ENCODE measurements around the gene TADA2B.
A peak's percentile ranks its signal among the peaks of the same experiment; 100 is the strongest.

The TADA2B gene

DNA sequence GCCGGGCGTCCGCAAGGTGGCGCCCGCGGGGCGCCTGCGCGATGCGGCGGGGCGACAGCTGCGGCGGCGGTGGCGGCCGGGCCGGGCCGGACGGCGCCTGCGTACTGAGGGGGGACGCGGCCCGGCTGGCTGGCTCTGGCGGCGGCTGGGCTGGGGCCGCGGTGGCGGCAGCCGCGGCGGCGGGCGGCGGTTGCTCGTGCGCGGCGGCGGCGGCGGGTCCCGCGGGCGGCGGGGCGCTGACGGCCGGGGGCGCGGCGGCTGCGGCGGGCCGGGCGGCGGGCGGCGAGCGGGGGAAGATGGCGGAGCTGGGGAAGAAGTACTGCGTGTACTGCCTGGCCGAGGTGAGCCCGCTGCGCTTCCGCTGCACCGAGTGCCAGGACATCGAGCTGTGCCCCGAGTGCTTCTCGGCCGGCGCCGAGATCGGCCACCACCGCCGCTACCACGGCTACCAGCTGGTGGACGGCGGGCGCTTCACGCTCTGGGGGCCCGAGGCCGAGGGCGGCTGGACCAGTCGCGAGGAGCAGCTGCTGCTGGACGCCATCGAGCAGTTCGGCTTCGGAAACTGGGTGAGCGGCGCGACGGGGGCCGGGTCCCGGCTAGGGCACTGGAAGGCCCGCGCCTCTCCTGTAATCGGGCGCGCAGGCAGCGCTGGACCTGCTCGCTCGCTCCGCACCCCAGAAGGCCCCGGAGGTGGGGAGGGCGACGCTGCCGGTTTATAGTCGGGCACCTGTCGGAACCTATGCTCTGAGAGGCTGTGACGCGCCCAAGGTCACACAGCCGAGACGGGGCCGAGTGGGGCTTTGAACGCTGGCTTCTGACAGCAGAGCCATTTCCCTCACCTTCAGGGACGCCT is at the start of gene TADA2B:
Gene TADA2B (plus strand): TSS at position 89 of the 853 bp plus-strand sequence. CDS start 208 bp downstream, at position 297.
- DNase-seq (ENCODE audit: low spot score), result peak; percentile 70

GRCh38 chr4:6996481-6996880 is 46.7 kb upstream of the TADA2B start:
- no peak for DNase-seq (ENCODE audit: low spot score)

DNA sequence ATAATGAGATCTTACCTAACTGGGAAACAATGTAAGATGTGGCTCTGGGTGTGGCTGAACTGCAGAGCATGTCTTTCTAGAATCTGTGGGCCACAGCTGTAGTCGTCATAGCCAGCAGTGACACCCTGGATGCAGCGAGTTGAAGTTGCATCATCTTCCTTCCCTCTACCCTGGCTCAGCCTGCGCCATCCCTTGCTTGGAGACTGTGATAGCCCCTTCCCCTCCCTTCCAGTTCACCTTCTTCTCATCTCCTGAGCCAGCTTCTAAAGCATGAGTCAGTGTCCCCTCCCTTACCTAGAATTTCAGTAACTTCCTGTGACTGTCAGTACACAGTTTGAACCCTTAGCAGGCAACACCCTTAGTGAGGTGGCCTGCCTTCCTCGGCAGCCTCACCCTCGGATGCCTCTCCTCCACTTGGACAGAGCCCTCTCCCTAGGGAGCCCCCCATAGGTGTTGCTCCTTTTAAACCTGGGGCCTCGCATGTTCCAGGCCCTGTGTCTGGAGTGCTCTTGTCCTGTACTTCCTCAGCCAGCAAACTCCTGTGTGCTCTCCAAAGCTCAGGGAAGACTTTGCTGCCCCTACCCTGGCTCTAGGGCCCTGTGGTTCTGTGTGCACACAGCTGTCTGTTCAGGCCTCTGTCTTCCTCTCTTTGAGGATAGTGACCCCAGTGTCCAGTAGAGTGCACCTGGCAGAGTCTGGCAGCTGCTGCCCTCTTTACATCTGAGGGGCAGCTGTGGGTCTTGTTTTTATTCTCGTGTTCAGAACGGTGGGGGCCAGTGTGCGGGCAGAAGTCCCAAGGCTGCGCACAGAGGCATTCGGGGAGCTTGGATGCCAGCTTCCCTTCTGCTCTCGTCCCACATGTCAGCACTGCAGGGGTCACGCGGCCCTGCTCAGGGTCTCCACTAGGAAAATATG is 43.7 kb upstream of the TADA2B start:
- DNase-seq (ENCODE audit: low spot score), result no peak

- DNase-seq (ENCODE audit: low spot score), result no peak
These were observed 42.6 kb upstream of the TADA2B start for GRCh38 chr4:7000421-7001176.

DNA sequence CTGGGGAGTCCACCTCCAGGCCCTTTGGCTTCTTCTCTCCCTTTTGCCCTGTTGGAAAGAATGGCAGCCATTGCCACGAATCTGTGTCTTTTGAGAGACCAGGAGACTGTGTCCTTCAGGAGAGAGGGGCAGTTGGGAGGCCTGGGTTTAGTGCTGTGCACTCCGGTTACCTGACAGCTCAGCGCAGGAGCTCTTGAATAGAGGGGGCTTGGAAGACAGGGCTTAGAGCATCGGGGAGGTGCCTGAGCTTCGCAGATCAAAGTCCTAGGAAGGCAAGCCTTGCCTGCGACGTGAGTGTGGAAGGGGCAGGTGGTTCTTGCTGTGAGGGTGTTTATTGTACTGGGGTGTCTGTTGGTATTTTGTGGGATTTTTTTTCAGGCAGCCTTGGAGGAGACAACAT is 41.9 kb upstream of the TADA2B start:
- no peak for DNase-seq (ENCODE audit: low spot score)

- DNase-seq (ENCODE audit: low spot score), result no peak
These were observed 40.8 kb upstream of the TADA2B start for GRCh38 chr4:7002336-7002735.

DNA sequence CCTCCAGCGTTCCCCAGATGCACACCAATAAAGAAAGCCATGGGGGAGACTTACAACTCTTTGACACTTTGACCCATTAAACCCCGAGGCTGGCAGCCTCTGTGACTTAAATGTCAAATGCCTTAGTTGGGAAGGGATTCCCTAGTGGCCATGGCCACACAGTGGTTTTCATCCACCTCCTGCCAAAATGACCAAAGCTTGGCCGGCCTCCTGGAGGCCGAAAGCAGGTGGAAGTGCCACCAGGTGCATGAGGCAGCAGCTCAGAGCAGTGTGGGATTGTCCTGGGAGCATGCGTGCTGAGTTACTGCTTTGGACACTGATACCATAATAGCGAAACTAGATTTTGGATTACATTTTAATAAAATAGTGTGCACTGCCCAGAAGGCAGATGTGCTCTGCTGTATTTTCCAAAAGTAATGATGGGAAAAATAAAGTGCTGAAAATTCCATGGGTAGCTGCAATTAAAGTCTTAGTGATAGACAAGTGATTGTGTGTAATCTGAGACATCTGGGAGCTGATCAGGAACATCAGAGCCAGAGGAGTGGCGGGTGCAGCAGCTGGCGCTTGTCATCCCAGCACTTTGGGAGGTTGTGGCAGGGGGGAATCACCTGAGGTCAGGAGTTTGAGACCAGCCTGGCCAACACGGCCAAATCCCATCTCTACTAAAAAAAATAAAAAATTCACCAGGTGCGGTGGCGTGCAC is 39.8 kb upstream of the TADA2B start:
- no peak for DNase-seq (ENCODE audit: low spot score)

DNA sequence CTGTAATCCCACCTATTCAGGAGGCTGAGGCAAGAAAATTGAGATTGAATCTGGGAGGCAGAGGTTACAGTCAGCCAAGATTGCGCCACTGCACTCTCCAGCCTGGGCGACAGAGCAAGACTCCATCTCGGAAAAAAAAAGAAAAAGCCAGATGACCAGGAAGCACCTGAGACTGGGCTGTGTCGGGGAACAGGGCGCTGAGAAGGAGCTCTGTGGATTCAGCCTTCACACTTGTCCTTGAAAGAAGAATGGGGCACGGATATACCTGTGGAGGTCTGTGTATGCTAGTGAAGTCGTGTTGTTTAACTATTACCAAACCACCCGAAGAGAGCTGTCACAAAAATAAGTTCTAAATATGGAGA is 39.3 kb upstream of the TADA2B start:
- no peak for DNase-seq (ENCODE audit: low spot score)

- no peak for DNase-seq (ENCODE audit: low spot score)
These were observed 38.8 kb upstream of the TADA2B start for GRCh38 chr4:7004331-7004730.

- DNase-seq (ENCODE audit: low spot score), result no peak
These were observed 37.6 kb upstream of the TADA2B start for GRCh38 chr4:7005571-7005970.

DNA sequence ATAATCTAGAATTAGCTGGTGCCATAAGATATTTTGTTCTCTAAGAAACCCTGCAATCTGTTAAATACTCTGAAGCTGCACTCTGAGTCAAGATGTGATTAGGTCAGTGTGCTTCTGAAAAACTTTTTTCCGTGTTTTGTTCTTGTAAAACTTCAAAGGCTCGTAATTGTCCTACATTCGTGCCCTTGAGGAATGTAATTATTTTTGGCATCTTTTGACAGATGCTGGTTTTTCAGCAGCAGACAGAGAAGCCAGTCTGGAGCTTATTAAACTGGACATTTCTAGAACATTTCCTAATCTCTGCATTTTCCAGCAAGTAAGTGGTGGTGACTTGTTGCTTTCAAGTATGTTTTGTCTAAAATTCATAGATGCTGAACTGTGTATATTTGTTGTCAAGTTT is 36.8 kb upstream of the TADA2B start:
- DNase-seq (ENCODE audit: low spot score), result no peak

- no peak for DNase-seq (ENCODE audit: low spot score)
These were observed 35.8 kb upstream of the TADA2B start for GRCh38 chr4:7007142-7007907.

DNA sequence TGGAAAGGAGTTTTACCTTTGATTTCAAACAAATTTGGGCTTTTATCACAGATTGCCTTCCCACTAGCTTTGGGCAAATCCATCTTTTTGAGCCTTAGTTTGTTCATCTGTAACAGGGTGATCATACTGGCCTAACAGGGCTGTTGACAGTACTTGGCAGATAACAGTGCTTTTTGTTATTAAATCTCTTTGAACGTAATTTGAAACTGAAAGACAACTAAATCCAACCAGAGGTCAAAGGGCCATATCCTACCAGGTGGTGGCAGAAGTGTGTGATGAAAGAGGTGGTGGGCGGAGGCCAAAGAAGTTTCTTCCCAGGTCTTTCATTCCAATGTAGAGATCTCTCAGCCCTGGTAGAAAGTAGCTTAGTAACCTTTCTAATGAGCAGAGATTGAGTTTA is 35.2 kb upstream of the TADA2B start:
- no peak for DNase-seq (ENCODE audit: low spot score)

DNA sequence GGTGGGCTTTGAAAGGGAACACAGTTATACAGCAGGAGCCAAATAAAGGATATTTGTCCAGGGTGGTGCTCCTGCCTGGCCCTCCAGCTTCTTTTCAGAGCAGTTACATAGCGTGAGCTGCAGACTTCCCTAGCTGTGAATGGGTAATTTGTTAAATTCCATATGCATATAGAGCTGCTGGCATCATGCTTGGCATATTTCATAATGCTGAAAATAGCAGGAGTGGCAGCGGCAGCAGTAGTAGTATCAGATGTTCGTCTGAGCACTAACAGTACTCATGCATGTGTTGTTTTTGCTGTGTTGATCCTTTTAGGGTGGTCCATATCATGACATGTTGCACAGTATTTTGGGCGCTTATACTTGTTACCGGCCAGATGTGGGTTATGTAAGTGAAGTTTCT is 33.6 kb upstream of the TADA2B start:
- DNase-seq (ENCODE audit: low spot score), result no peak

DNA sequence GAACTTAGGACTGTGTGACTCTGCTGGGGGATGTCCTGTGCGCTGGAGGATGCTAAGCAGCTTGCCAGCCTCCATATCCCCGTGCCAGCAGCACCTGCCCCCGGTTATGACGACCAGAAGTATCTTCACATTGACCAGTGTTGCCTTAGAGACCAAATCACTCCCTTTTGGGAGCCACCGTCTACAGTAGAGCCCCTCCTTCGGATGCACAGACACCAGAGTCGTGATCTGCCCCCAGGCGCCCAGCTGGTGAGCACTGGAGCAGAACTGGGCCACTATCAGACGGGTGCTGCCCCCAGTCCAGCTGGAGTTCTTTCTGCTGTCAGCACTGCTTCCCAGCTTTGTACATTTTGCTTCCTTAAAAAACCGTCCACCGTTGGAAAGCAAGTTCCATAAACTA is 30.0 kb upstream of the TADA2B start:
- DNase-seq (ENCODE audit: low spot score), result peak; percentile 39

DNA sequence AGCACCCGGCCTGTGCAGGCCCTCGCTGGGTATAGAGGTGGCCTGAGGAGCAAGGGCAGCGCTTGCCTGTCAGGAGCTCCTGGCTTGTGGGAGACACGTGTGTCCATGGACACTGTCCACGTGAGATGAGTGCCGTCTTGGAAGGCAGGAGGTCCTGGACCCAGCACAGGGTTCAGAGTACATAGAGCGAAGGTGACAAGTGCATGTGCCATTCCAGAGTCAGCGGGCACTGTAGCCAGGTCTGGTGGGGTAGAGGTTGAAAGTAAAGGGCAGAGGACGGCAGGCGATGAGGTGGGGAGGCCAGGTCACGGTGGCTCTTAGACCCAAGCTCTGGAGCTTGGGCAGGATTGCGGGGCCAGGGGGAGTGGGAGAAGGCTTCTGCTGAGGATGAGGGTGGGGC is 28.4 kb upstream of the TADA2B start:
- no peak for DNase-seq (ENCODE audit: low spot score)

- DNase-seq (ENCODE audit: low spot score), result no peak
These were observed 27.7 kb upstream of the TADA2B start for GRCh38 chr4:7015383-7016035.

DNA sequence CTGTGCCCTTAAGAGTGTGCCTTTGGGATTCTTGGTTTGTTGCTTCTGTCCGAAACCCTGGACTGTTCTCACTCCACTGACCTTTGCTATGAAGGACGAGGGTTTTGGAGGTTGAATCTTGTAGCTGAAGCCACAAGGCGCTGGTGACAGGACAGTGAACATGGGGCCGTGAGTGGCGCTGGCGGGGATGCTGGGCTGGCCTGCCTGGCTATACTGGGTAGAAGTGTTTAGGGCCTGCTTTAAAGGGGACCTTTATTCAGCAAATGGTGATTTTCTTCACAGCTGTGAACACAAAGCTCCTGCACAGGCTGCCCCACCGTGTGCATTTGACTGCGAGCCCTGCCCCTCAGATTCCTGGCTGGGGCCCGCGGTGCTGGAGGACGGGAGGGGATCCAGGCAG is 27.1 kb upstream of the TADA2B start:
- no peak for DNase-seq (ENCODE audit: low spot score)

- no peak for DNase-seq (ENCODE audit: low spot score)
These were observed 26.7 kb upstream of the TADA2B start for GRCh38 chr4:7016512-7016911.

GRCh38 chr4:7017446-7018048 is 25.6 kb upstream of the TADA2B start:
- DNase-seq (ENCODE audit: low spot score), result no peak
